Measurements from ENCODE around the gene HADHB. TPM values are rescaled to one million over a fixed set of nuclear protein-coding genes. Genes with fewer than 3 reads are reported as not detected.
"Not testable (repeated sequence)": the region's sequence is repeated elsewhere in the genome, so short reads cannot be mapped to it uniquely, and the experiment has no call there.

The HADHB gene
- total and polyA plus RNA-seq, 4 donors = 83.1 to 95.7 (median 86.3) TPM

- 90 to 95% methylated on average over 8 of the region's 8 CpGs for WGBS, 2 donors
- intact Hi-C loops (cut with DNase I) = loop anchor here in 1 of 2 donors (5.0 kb wide), 1 partner anchor 89 kb away; the partner anchor contains the start of genes HADHA and HADHB
These were observed 86.6 kb downstream of the HADHB start for GRCh38 chr2:26331321-26331720.

GRCh38 chr2:26333293-26333692 is 88.6 kb downstream of the HADHB start:
- no peak overlapping the region for H3K27ac ChIP-seq (ENCODE audit: low read depth in 1 of 2, low read length in 2 of 2)
- no peaks in the 10 kb centered on the region for H3K9me3 ChIP-seq (ENCODE audit: control insufficient read depth, low read length)
- H3K27me3 ChIP-seq (ENCODE audit: control insufficient read depth in 1 of 2, insufficient read depth in 2 of 2, low read length in 1 of 2) = no peaks in the 10 kb centered on the region
- H3K4me3 ChIP-seq (ENCODE audit: low read length in 2 of 2) = no peak overlapping the region
- DNase-seq (no peak), ATAC-seq (ENCODE audit: low FRiP score) (no peak)
- no peaks in the 10 kb centered on the region for H3K4me1 ChIP-seq (ENCODE audit: control insufficient read depth in 1 of 2, insufficient read depth in 2 of 2, low read length in 2 of 2)
- H3K36me3 ChIP-seq (ENCODE audit: control insufficient read depth in 1 of 2, insufficient read depth in 2 of 2, low read length in 1 of 2) = no peaks in the 10 kb centered on the region
- 20 to 25% methylated on average over 2 of the region's 2 CpGs for WGBS, 2 donors
- intact Hi-C loops (cut with DNase I) = loop anchor here in 1 of 2 donors (5.0 kb wide), 1 partner anchor 91 kb away; the partner anchor contains the start of genes HADHA and HADHB

More at GRCh38 chr2:26331321-26331720, 86.6 kb downstream of the HADHB start:
- H3K36me3 ChIP-seq (ENCODE audit: control insufficient read depth in 1 of 2, insufficient read depth in 2 of 2, low read length in 1 of 2); H3K9me3 ChIP-seq (ENCODE audit: control insufficient read depth, low read length); DNase-seq; H3K4me1 ChIP-seq (ENCODE audit: control insufficient read depth in 1 of 2, insufficient read depth in 2 of 2, low read length in 2 of 2); ATAC-seq (ENCODE audit: low FRiP score); H3K27ac ChIP-seq (ENCODE audit: low read depth in 1 of 2, low read length in 2 of 2); H3K4me3 ChIP-seq (ENCODE audit: low read length in 2 of 2); H3K27me3 ChIP-seq (ENCODE audit: control insufficient read depth in 1 of 2, insufficient read depth in 2 of 2, low read length in 1 of 2): not testable (repeated sequence)

GRCh38 chr2:26335231-26335630 is 90.5 kb downstream of the HADHB start:
- no peaks in the 10 kb centered on the region for H3K36me3 ChIP-seq (ENCODE audit: control insufficient read depth in 1 of 2, insufficient read depth in 2 of 2, low read length in 1 of 2)
- H3K27me3 ChIP-seq (ENCODE audit: control insufficient read depth in 1 of 2, insufficient read depth in 2 of 2, low read length in 1 of 2) = no peaks in the 10 kb centered on the region
- no peak overlapping the region for H3K27ac ChIP-seq (ENCODE audit: low read depth in 1 of 2, low read length in 2 of 2)
- 38 to 57% methylated on average over 3 of the region's 3 CpGs for WGBS, 2 donors
- H3K4me3 ChIP-seq (ENCODE audit: low read length in 2 of 2) = no peak overlapping the region
- DNase-seq = no peak
- no peaks in the 10 kb centered on the region for H3K9me3 ChIP-seq (ENCODE audit: control insufficient read depth, low read length)
- ATAC-seq (ENCODE audit: low FRiP score) = no peak
- H3K4me1 ChIP-seq (ENCODE audit: control insufficient read depth in 1 of 2, insufficient read depth in 2 of 2, low read length in 2 of 2) = no peaks in the 10 kb centered on the region
- intact Hi-C loops (cut with DNase I) = no loop called here

- Histone ChIP-seq H3K4me3 (ENCODE audit: low read length in 2 of 2) (no peak overlapping the region), H3K27ac (ENCODE audit: low read depth in 1 of 2, low read length in 2 of 2) (no peak overlapping the region), H3K4me1 (ENCODE audit: control insufficient read depth in 1 of 2, insufficient read depth in 2 of 2, low read length in 2 of 2) (no peaks in the 10 kb centered on the region), H3K36me3 (ENCODE audit: control insufficient read depth in 1 of 2, insufficient read depth in 2 of 2, low read length in 1 of 2) (no peaks in the 10 kb centered on the region), H3K9me3 (ENCODE audit: control insufficient read depth, low read length) (no peaks in the 10 kb centered on the region), H3K27me3 (ENCODE audit: control insufficient read depth in 1 of 2, insufficient read depth in 2 of 2, low read length in 1 of 2) (no peaks in the 10 kb centered on the region)
- intact Hi-C loops (cut with DNase I) = no loop called here
- 91 to 96% methylated on average over 2 of the region's 2 CpGs for WGBS, 2 donors
- DNase-seq (no peak), ATAC-seq (ENCODE audit: low FRiP score) (no peak)
These were observed 92.0 kb downstream of the HADHB start for GRCh38 chr2:26336719-26337118.

GRCh38 chr2:26337298-26337697 is 92.6 kb downstream of the HADHB start:
- no peak for ATAC-seq (ENCODE audit: low FRiP score)
- 93 to 95% methylated on average over 2 of the region's 2 CpGs for WGBS, 2 donors
- Histone ChIP-seq H3K9me3 (ENCODE audit: control insufficient read depth, low read length) (no peaks in the 10 kb centered on the region), H3K27ac (ENCODE audit: low read depth in 1 of 2, low read length in 2 of 2) (no peak overlapping the region), H3K36me3 (ENCODE audit: control insufficient read depth in 1 of 2, insufficient read depth in 2 of 2, low read length in 1 of 2) (no peaks in the 10 kb centered on the region), H3K27me3 (ENCODE audit: control insufficient read depth in 1 of 2, insufficient read depth in 2 of 2, low read length in 1 of 2) (no peaks in the 10 kb centered on the region), H3K4me3 (ENCODE audit: low read length in 2 of 2) (no peak overlapping the region), H3K4me1 (ENCODE audit: control insufficient read depth in 1 of 2, insufficient read depth in 2 of 2, low read length in 2 of 2) (no peaks in the 10 kb centered on the region)
- intact Hi-C loops (cut with DNase I) = no loop called here
- no peak for DNase-seq

Other genes starting within 250 kb of the HADHB start
- gene RAB10, start 210.9 kb upstream of the HADHB start, total RNA-seq = 10 to 100 TPM; 90.5 to 92.4 TPM
- 10 to 100 TPM; 45.8 to 47.6 TPM for gene RAB10, start 210.9 kb upstream of the HADHB start, polyA plus RNA-seq
- 1 to 10 TPM; 6.0 to 7.7 TPM for gene GAREM2, start 71.9 kb upstream of the HADHB start, total RNA-seq
- 1 to 10 TPM; 1.3 to 1.6 TPM for gene GAREM2, start 71.9 kb upstream of the HADHB start, polyA plus RNA-seq
- 100 to 1,000 TPM; 102 to 109 TPM for gene HADHA, start 307 bp upstream of the HADHB start, total RNA-seq
- gene HADHA, start 307 bp upstream of the HADHB start, polyA plus RNA-seq = 10 to 100 TPM; 76.0 to 76.4 TPM
- 10 to 100 TPM; 12.3 to 15.8 TPM for gene SELENOI, start 101.2 kb downstream of the HADHB start, total RNA-seq
- 1 to 10 TPM; 1.4 to 2.8 TPM for gene SELENOI, start 101.2 kb downstream of the HADHB start, polyA plus RNA-seq
- under 1 TPM in 1 of 2 donors, not detected in 1; 0.13 TPM for gene ADGRF3, start 101.8 kb downstream of the HADHB start, total RNA-seq
- under 1 TPM in 1 of 2 donors, not detected in 1; 0.08 TPM for gene ADGRF3, start 101.8 kb downstream of the HADHB start, polyA plus RNA-seq
- gene DRC1, start 157.0 kb downstream of the HADHB start, total RNA-seq = under 1 TPM in 1 of 2 donors, not detected in 1; 0.51 TPM
- gene DRC1, start 157.0 kb downstream of the HADHB start, polyA plus RNA-seq = not detected
- gene OTOF, start 233.2 kb downstream of the HADHB start, total RNA-seq = under 1 TPM; 0.06 to 0.24 TPM
- not detected for gene OTOF, start 233.2 kb downstream of the HADHB start, polyA plus RNA-seq